Tibial nerve (tissue), 4 donors: ENCODE data around the gene LTBP1. TPM values are rescaled to one million over a fixed set of nuclear protein-coding genes. Genes with fewer than 3 reads are reported as not detected.

Experiments
- DNase-seq, 2 donors: peaks; one replicate each; pipeline ENCODE4 v3.0.0-alpha.2; 2019; ENCODE audit warnings: low spot score in 2 of 2
- H3K27ac ChIP-seq, 4 donors: fragments of 200-600 bp; sonication (generic) in 3 of 4; one replicate each; pipeline ENCODE4 v1.5.1; 2017 to 2019; ENCODE audit warnings: mild to moderate bottlenecking in 1 of 4
- H3K27me3 ChIP-seq, 2 donors: fragments of 200-600 bp; sonication (generic) in 1 of 2; one replicate each; pipeline versions ENCODE4 v1.5.1 to v1.6.0; 2017 to 2019
- H3K36me3 ChIP-seq, 3 donors: fragments of 200-600 bp; sonication (generic); one replicate each; pipeline ENCODE4 v1.5.1; 2018 to 2019
- H3K4me1 ChIP-seq, 4 donors: fragments of 200-600 bp; sonication (generic) in 3 of 4; one replicate each; pipeline ENCODE4 v1.5.1; 2017 to 2019
- H3K4me3 ChIP-seq, 4 donors: fragments of 200-600 bp; sonication (generic) in 3 of 4; one replicate each; pipeline ENCODE4 v1.5.1; 2017 to 2019; ENCODE audit warnings: mild to moderate bottlenecking in 1 of 4, moderate library complexity in 1 of 4
- H3K9me3 ChIP-seq, 4 donors: fragments of 200-600 bp; sonication (generic) in 3 of 4; one replicate each; pipeline ENCODE4 v1.5.1; 2017 to 2019
- EP300 ChIP-seq, 2 donors: sonication (generic); formaldehyde crosslinking; IDR thresholded peaks; one replicate each; pipeline ENCODE4 v1.6.1; 2017; ENCODE audit warnings: antibody characterized with exemption in 2 of 2, mild to moderate bottlenecking in 1 of 2
- POLR2A ChIP-seq, 2 donors: fragments of 450-650 bp; IDR thresholded peaks; one replicate each; pipeline ENCODE4 v1.6.1; 2017; ENCODE audit warnings: antibody characterized with exemption in 2 of 2, mild to moderate bottlenecking in 2 of 2, moderate library complexity in 2 of 2
- WGBS, 2 donors: methylation state at CpG; one replicate each; pipeline ENCODE4 v1.1.5; 2018; 5-methylcytosine and 5-hydroxymethylcytosine counted together
- total RNA-seq, 4 donors: library from RNA; depleted of rRNA; stranded (reverse); fragments of >200 nt; gene quantifications; one replicate each; pipeline ENCODE4 v1.1.0, GENCODE V29; 2016
- TF ChIP-seq, protein P1 (sequence below), 5 experiments: fragments of 200-600 bp in 3 of 5; fragments of 450-650 bp in 2 of 5; sonication (generic) in 3 of 5; IDR thresholded peaks; one replicate each; pipeline ENCODE4 v1.5.1; 2016 to 2019; ENCODE audit warnings: antibody characterized with exemption in 5 of 5, mild to moderate bottlenecking in 3 of 5, moderate library complexity in 2 of 5

Gene LTBP1
- total RNA-seq, 4 donors from 2014 or later: 29.4 to 89.8 (median 50.6) TPM

DNA sequence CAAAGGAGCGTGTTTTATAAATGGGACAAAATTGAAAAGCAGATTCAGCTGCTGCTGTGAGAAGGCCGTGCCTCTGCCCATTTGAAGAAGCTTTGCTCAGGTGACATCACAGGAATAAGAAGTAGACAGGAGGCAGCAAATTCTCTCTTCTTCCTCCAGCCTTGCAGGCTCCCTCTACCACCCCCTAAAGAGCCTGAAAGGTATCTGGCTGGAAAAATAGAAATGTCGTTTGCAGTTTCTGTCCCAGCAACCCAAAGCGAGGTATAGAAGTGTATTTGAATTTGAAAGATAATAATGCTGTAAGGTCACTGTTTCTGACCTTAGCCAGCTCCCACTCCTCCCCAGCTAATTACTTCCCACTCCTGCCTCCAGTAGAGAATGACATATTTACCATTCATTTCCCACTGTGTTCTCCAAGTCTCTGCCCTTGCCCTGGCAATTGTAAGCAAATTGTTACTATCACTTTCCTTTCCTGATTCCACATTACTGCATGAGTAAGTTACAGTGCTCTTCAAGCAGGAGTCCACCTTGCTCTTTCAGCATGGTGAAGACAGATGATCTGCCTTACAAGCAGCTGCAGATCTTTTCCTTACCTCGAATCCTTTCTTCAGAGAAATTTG is 472.9 kb downstream of the LTBP1 start:
- no peaks in the 10 kb centered on the region for H3K27me3 ChIP-seq
- H3K27ac ChIP-seq: no peak overlapping the region
- no peaks in the 10 kb centered on the region for H3K9me3 ChIP-seq
- WGBS, 2 donors: 57 to 63% methylated on average over 5 of the region's 5 CpGs
- TF ChIP-seq EP300 (IDR thresholded peaks at IDR 0.05) (no peak), POLR2A (IDR thresholded peaks at IDR 0.05) (no peak)
- TF ChIP-seq, protein P1, sequence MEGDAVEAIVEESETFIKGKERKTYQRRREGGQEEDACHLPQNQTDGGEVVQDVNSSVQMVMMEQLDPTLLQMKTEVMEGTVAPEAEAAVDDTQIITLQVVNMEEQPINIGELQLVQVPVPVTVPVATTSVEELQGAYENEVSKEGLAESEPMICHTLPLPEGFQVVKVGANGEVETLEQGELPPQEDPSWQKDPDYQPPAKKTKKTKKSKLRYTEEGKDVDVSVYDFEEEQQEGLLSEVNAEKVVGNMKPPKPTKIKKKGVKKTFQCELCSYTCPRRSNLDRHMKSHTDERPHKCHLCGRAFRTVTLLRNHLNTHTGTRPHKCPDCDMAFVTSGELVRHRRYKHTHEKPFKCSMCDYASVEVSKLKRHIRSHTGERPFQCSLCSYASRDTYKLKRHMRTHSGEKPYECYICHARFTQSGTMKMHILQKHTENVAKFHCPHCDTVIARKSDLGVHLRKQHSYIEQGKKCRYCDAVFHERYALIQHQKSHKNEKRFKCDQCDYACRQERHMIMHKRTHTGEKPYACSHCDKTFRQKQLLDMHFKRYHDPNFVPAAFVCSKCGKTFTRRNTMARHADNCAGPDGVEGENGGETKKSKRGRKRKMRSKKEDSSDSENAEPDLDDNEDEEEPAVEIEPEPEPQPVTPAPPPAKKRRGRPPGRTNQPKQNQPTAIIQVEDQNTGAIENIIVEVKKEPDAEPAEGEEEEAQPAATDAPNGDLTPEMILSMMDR (IDR thresholded peaks at IDR 0.05): no peak
- peaks cover 0 to 5% (median 0%) of the 10 kb centered on the region in 4 donors for H3K4me1 ChIP-seq
- no peaks in the 10 kb centered on the region for H3K36me3 ChIP-seq
- DNase-seq: no peak
- H3K4me3 ChIP-seq: no peak overlapping the region

GRCh38 chr2:33420726-33421125 is 474.0 kb downstream of the LTBP1 start:
- H3K4me1 ChIP-seq: peaks cover 0 to 5% (median 2%) of the 10 kb centered on the region in 4 donors
- TF ChIP-seq POLR2A (IDR thresholded peaks at IDR 0.05) (no peak), EP300 (IDR thresholded peaks at IDR 0.05) (no peak)
- TF ChIP-seq, protein P1 (IDR thresholded peaks at IDR 0.05): no peak
- H3K36me3 ChIP-seq: no peaks in the 10 kb centered on the region
- no peaks in the 10 kb centered on the region for H3K9me3 ChIP-seq
- WGBS, 2 donors: 74 to 84% methylated on average over 4 of the region's 4 CpGs
- no peak for DNase-seq
- no peaks in the 10 kb centered on the region for H3K27me3 ChIP-seq
- H3K27ac ChIP-seq: no peak overlapping the region
- no peak overlapping the region for H3K4me3 ChIP-seq

GRCh38 chr2:33421820-33422219 is 475.1 kb downstream of the LTBP1 start:
- Histone ChIP-seq H3K36me3 (no peaks in the 10 kb centered on the region), H3K27me3 (no peaks in the 10 kb centered on the region), H3K9me3 (no peaks in the 10 kb centered on the region), H3K4me1 (peaks cover 0 to 5% (median 2%) of the 10 kb centered on the region in 4 donors), H3K4me3 (no peak overlapping the region), H3K27ac (no peak overlapping the region)
- DNase-seq: no peak
- no peak for TF ChIP-seq POLR2A (IDR thresholded peaks at IDR 0.05)
- TF ChIP-seq EP300 (IDR thresholded peaks at IDR 0.05): no peak
- TF ChIP-seq, protein P1 (IDR thresholded peaks at IDR 0.05): no peak
- 77 to 90% methylated on average over 2 of the region's 2 CpGs for WGBS, 2 donors

DNA sequence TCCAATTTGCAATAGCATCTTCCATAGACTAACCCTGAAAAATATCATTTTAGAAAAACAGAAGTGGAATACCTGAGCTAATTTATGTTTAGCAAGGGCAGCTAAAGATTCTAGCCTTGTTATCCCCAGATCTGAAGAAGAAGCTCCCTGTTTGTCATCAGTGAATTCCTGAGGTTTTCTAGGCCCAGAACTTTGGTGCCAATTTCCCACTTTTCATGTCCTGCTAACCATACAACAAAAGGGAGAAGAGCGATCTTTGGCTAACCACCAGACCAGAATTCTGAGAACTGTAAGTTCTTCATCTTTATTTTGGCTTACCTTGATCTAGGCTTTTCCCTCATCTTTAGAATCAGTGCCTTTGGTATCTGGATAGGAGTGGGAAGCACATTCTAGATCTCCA is 478.4 kb downstream of the LTBP1 start:
- H3K4me3 ChIP-seq: no peak overlapping the region
- peaks cover 0 to 4% (median 0%) of the 10 kb centered on the region in 4 donors for H3K4me1 ChIP-seq
- TF ChIP-seq POLR2A (IDR thresholded peaks at IDR 0.05) (no peak), EP300 (IDR thresholded peaks at IDR 0.05) (no peak)
- TF ChIP-seq, protein P1 (IDR thresholded peaks at IDR 0.05): no peak
- whole genome bisulfite sequencing, 2 donors: 84% methylated on average over 1 of the region's 1 CpG
- no peaks in the 10 kb centered on the region for H3K9me3 ChIP-seq
- H3K27me3 ChIP-seq: no peaks in the 10 kb centered on the region
- DNase-seq: no peak
- no peak overlapping the region for H3K27ac ChIP-seq
- H3K36me3 ChIP-seq: no peaks in the 10 kb centered on the region

GRCh38 chr2:33425586-33426031 is 478.9 kb downstream of the LTBP1 start:
- WGBS, 2 donors: 91 to 97% methylated on average over 1 of the region's 1 CpG
- H3K4me1 ChIP-seq: peaks cover 0 to 4% (median 0%) of the 10 kb centered on the region in 4 donors
- H3K36me3 ChIP-seq: no peaks in the 10 kb centered on the region
- no peak overlapping the region for H3K4me3 ChIP-seq
- no peak for DNase-seq
- TF ChIP-seq, protein P1 (IDR thresholded peaks at IDR 0.05): no peak
- TF ChIP-seq POLR2A (IDR thresholded peaks at IDR 0.05): no peak
- TF ChIP-seq EP300 (IDR thresholded peaks at IDR 0.05): no peak
- H3K27me3 ChIP-seq: no peaks in the 10 kb centered on the region
- H3K27ac ChIP-seq: no peak overlapping the region
- no peaks in the 10 kb centered on the region for H3K9me3 ChIP-seq
